ENCODE results near the gene KRT33A.

The KRT33A gene

DNA sequence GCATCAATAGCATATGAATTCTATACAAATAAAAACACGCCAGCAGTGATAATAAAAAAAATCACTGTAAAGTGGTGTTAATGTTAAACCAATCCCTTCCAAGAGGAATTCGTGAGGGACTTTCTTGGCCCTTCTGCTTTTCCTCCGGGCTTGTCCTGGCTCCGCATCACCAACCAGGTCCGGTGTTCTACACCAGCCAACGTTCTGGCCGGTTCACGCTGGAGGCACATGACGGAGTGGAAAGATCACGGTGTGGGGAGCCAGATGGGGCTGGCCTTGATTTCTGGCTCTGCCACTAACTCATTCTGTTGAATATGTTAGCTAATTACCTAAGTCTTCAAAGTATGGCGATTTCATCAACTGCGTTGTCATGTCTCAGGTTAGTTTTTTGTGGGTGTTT, 46.5 kb downstream of the KRT33A start:
- H3K9ac ChIP-seq (ENCODE audit: low read depth, low read length) = no peak overlapping the region
- no peak overlapping the region for H3K27ac ChIP-seq (ENCODE audit: low read length)
- H3K27me3 ChIP-seq (ENCODE audit: insufficient read depth, low read length, poor library complexity) = peaks cover 4% of the 10 kb centered on the region
- H3K79me2 ChIP-seq (ENCODE audit: insufficient read depth, low read length) = no peaks in the 10 kb centered on the region
- no peak overlapping the region for H3K4me2 ChIP-seq (ENCODE audit: insufficient read depth, low read length)
- no peak for TF ChIP-seq EZH2 (IDR thresholded peaks at IDR 0.05; ENCODE audit: borderline replicate concordance, low read depth, low read length, severe bottlenecking)
- TF ChIP-seq, protein P1, sequence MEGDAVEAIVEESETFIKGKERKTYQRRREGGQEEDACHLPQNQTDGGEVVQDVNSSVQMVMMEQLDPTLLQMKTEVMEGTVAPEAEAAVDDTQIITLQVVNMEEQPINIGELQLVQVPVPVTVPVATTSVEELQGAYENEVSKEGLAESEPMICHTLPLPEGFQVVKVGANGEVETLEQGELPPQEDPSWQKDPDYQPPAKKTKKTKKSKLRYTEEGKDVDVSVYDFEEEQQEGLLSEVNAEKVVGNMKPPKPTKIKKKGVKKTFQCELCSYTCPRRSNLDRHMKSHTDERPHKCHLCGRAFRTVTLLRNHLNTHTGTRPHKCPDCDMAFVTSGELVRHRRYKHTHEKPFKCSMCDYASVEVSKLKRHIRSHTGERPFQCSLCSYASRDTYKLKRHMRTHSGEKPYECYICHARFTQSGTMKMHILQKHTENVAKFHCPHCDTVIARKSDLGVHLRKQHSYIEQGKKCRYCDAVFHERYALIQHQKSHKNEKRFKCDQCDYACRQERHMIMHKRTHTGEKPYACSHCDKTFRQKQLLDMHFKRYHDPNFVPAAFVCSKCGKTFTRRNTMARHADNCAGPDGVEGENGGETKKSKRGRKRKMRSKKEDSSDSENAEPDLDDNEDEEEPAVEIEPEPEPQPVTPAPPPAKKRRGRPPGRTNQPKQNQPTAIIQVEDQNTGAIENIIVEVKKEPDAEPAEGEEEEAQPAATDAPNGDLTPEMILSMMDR (IDR thresholded peaks at IDR 0.05; ENCODE audit: borderline replicate concordance, extremely low read depth, low read length, poor library complexity, severe bottlenecking) = no peak
- H3K4me1 ChIP-seq (ENCODE audit: insufficient read depth, low read length) = peaks cover 13% of the 10 kb centered on the region
- H3K36me3 ChIP-seq (ENCODE audit: insufficient read depth, low read length) = no peaks in the 10 kb centered on the region
- no peaks in the 10 kb centered on the region for H4K20me1 ChIP-seq (ENCODE audit: insufficient read depth, low read length)
- ATAC-seq (ENCODE audit: insufficient read depth, low read depth) (no peak), DNase-seq (no peak)
- H3K9me3 ChIP-seq (ENCODE audit: insufficient read depth, low read length, severe bottlenecking) = peaks cover 23% of the 10 kb centered on the region
- no peak overlapping the region for H3K4me3 ChIP-seq (ENCODE audit: low read depth in 1 of 2, low read length in 2 of 2)
- no peak overlapping the region for H2AFZ ChIP-seq (ENCODE audit: low read depth, low read length)

DNA sequence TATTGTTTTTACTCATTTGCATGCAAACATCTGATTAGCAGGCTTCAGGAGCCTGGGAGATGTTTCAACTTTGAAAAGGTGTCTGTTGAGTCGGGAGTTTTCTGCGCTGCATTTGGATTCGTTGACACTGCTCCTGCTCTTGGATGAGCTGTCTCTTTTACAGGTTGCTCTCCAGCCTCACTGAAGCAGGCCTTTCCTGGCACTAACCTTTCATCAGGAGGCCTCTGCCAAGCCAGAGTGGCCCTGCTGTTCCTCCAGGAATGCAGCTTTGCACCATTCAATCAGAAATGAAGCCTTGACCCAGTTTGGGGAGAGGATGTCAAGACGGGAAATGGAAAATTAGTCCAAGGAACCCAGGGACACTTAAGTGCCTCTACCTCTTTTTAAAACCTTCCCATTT, 47.6 kb downstream of the KRT33A start:
- Histone ChIP-seq H3K36me3 (ENCODE audit: insufficient read depth, low read length) (no peaks in the 10 kb centered on the region), H3K9me3 (ENCODE audit: insufficient read depth, low read length, severe bottlenecking) (peaks cover 12% of the 10 kb centered on the region), H3K9ac (ENCODE audit: low read depth, low read length) (no peak overlapping the region), H4K20me1 (ENCODE audit: insufficient read depth, low read length) (no peaks in the 10 kb centered on the region), H2AFZ (ENCODE audit: low read depth, low read length) (no peak overlapping the region), H3K79me2 (ENCODE audit: insufficient read depth, low read length) (no peaks in the 10 kb centered on the region), H3K4me3 (ENCODE audit: low read depth in 1 of 2, low read length in 2 of 2) (no peak overlapping the region), H3K27ac (ENCODE audit: low read length) (no peak overlapping the region), H3K4me2 (ENCODE audit: insufficient read depth, low read length) (no peak overlapping the region), H3K27me3 (ENCODE audit: insufficient read depth, low read length, poor library complexity) (peaks cover 4% of the 10 kb centered on the region), H3K4me1 (ENCODE audit: insufficient read depth, low read length) (peaks cover 5% of the 10 kb centered on the region)
- ATAC-seq (ENCODE audit: insufficient read depth, low read depth) (no peak), DNase-seq (no peak)
- no peak for TF ChIP-seq EZH2 (IDR thresholded peaks at IDR 0.05; ENCODE audit: borderline replicate concordance, low read depth, low read length, severe bottlenecking)
- TF ChIP-seq, protein P1 (IDR thresholded peaks at IDR 0.05; ENCODE audit: borderline replicate concordance, extremely low read depth, low read length, poor library complexity, severe bottlenecking) = no peak

DNA sequence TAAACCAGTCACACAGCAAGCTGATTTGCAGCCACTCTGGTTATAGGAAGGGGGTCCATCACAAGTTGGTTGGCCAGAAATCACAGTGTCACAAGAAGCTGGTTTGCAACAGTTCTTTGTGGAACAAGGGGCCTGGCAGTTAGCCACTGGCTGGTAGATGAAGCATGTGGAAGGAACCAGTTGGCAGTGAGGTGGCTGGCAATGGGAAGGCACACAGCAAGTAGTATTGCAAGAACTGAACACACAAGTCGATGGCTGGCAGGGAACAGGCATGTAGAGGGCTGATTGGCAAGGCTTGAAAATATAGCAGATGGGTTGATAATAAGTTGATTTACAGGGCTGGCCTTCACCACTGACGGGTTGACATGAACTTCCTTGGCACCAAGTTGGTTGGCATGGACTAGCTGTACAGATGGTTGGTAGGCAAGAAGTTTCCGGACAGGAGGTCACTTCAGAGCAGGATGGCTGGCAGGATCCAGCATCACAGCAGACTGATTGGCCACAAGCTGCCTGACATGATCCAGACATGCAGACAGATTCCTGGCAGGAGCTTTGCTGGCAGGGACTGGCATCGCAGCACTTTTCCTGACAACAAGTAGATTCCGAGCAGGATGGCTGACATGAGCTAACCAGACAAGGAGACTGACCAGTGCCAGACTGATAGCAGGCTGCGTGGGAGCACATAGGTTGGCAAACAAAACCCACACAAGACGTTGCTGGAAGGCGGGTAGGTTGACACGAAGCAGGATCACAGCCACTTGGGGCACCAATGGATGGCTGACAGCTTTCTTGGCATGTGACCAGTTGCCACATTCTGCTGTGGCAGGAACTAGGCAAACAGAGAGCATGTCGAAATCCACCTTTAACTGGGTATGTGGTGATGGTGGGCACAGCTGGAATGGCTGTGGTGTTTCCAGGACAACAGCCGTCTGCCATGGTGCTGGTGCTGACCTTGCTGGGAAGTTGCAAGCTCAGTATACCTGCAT, 48.4 kb downstream of the KRT33A start, which contains the start of gene KRTAP29-1:
TSS of gene KRTAP29-1 (minus strand) at position 936 of the 986 bp plus-strand sequence. CDS start at position 936, 0 bp downstream.
- Histone ChIP-seq H3K4me2 (ENCODE audit: insufficient read depth, low read length) (no peak within 1 kb of the TSS), H2AFZ (ENCODE audit: low read depth, low read length) (no peak within 1 kb of the TSS)

More for the DNA sequence above, 48.4 kb downstream of the KRT33A start, which contains the start of gene KRTAP29-1:
- H3K27ac ChIP-seq (ENCODE audit: low read length) = no peak within 1 kb of the TSS
- H3K79me2 ChIP-seq (ENCODE audit: insufficient read depth, low read length) = no peaks in the 10 kb centered on the region
- H3K4me3 ChIP-seq (ENCODE audit: low read depth in 1 of 2, low read length in 2 of 2) = no peak within 1 kb of the TSS
- no peak for TF ChIP-seq EZH2 (IDR thresholded peaks at IDR 0.05; ENCODE audit: borderline replicate concordance, low read depth, low read length, severe bottlenecking)
- TF ChIP-seq, protein P1 (IDR thresholded peaks at IDR 0.05; ENCODE audit: borderline replicate concordance, extremely low read depth, low read length, poor library complexity, severe bottlenecking) = no peak
- no peak within 1 kb of the TSS for H3K9ac ChIP-seq (ENCODE audit: low read depth, low read length)
- H3K9me3 ChIP-seq (ENCODE audit: insufficient read depth, low read length, severe bottlenecking) = peaks cover 4% of the 10 kb centered on the region
- no peak for ATAC-seq (ENCODE audit: insufficient read depth, low read depth)
- H3K36me3 ChIP-seq (ENCODE audit: insufficient read depth, low read length) = no peaks in the 10 kb centered on the region
- no peaks in the 10 kb centered on the region for H3K4me1 ChIP-seq (ENCODE audit: insufficient read depth, low read length)
- H4K20me1 ChIP-seq (ENCODE audit: insufficient read depth, low read length) = no peaks in the 10 kb centered on the region
- H3K27me3 ChIP-seq (ENCODE audit: insufficient read depth, low read length, poor library complexity) = peaks cover 5% of the 10 kb centered on the region
- DNase-seq = no peak

Data from DND-41 (cell line).